ENCODE results near the gene TSC2.

The TSC2 gene

GRCh38 chr16:2088759-2089358, 41.1 kb downstream of the TSC2 start:
- no peak overlapping the region for H3K4me2 ChIP-seq (ENCODE audit: low read length)
- H2AFZ ChIP-seq (ENCODE audit: low read depth, low read length), result no peak overlapping the region
- H3K9ac ChIP-seq (ENCODE audit: low read length), result no peak overlapping the region
- no peaks in the 10 kb centered on the region for H3K27me3 ChIP-seq (ENCODE audit: low read depth, low read length)
- H3K4me3 ChIP-seq (ENCODE audit: low read length), result no peak overlapping the region
- no peaks in the 10 kb centered on the region for H4K20me1 ChIP-seq (ENCODE audit: insufficient read depth, low read length)
- H3K27ac ChIP-seq (ENCODE audit: low read length), result no peak overlapping the region
- peaks cover 4% of the 10 kb centered on the region for H3K36me3 ChIP-seq (replicated peaks; ENCODE audit: low read depth, low read length)
- no peaks in the 10 kb centered on the region for H3K4me1 ChIP-seq (ENCODE audit: low read length)
- TF ChIP-seq EZH2phosphoT487 (IDR thresholded peaks at IDR 0.05; ENCODE audit: low read depth), result no peak
- no peak for TF ChIP-seq CTCF (IDR thresholded peaks at IDR 0.05; ENCODE audit: low read depth, low read length)
- H3K9me3 ChIP-seq (ENCODE audit: insufficient read depth, low read length), result no peaks in the 10 kb centered on the region
- no peaks in the 10 kb centered on the region for H3K79me2 ChIP-seq (ENCODE audit: low read length)

- no peak for TF ChIP-seq CTCF (IDR thresholded peaks at IDR 0.05; ENCODE audit: low read depth, low read length)
- no peak overlapping the region for H3K27ac ChIP-seq (ENCODE audit: low read length)
- no peaks in the 10 kb centered on the region for H3K4me1 ChIP-seq (ENCODE audit: low read length)
- H3K9ac ChIP-seq (ENCODE audit: low read length), result no peak overlapping the region
- no peaks in the 10 kb centered on the region for H3K79me2 ChIP-seq (ENCODE audit: low read length)
- H2AFZ ChIP-seq (ENCODE audit: low read depth, low read length), result no peak overlapping the region
- H3K4me3 ChIP-seq (ENCODE audit: low read length), result no peak overlapping the region
- H3K27me3 ChIP-seq (ENCODE audit: low read depth, low read length), result no peaks in the 10 kb centered on the region
- H3K4me2 ChIP-seq (ENCODE audit: low read length), result no peak overlapping the region
- H4K20me1 ChIP-seq (ENCODE audit: insufficient read depth, low read length), result no peaks in the 10 kb centered on the region
- peaks cover 4% of the 10 kb centered on the region for H3K36me3 ChIP-seq (replicated peaks; ENCODE audit: low read depth, low read length)
- H3K9me3 ChIP-seq (ENCODE audit: insufficient read depth, low read length), result no peaks in the 10 kb centered on the region
These were observed 42.1 kb downstream of the TSC2 start for GRCh38 chr16:2089706-2090480.

- no peaks in the 10 kb centered on the region for H3K79me2 ChIP-seq (ENCODE audit: low read length)
- no peak overlapping the region for H3K4me3 ChIP-seq (ENCODE audit: low read length)
- no peaks in the 10 kb centered on the region for H3K27me3 ChIP-seq (ENCODE audit: low read depth, low read length)
- H3K9ac ChIP-seq (ENCODE audit: low read length), result no peak overlapping the region
- peaks cover 4% of the 10 kb centered on the region for H3K36me3 ChIP-seq (replicated peaks; ENCODE audit: low read depth, low read length)
- no peaks in the 10 kb centered on the region for H3K9me3 ChIP-seq (ENCODE audit: insufficient read depth, low read length)
- no peak overlapping the region for H3K27ac ChIP-seq (ENCODE audit: low read length)
- H3K4me1 ChIP-seq (ENCODE audit: low read length), result no peaks in the 10 kb centered on the region
- no peak overlapping the region for H3K4me2 ChIP-seq (ENCODE audit: low read length)
- TF ChIP-seq CTCF (IDR thresholded peaks at IDR 0.05; ENCODE audit: low read depth, low read length), result no peak
- no peak for TF ChIP-seq EZH2phosphoT487 (IDR thresholded peaks at IDR 0.05; ENCODE audit: low read depth)
- no peak overlapping the region for H2AFZ ChIP-seq (ENCODE audit: low read depth, low read length)
- no peaks in the 10 kb centered on the region for H4K20me1 ChIP-seq (ENCODE audit: insufficient read depth, low read length)
These were observed 42.6 kb downstream of the TSC2 start for GRCh38 chr16:2090481-2090776.

GRCh38 chr16:2090777-2091546, 43.2 kb downstream of the TSC2 start:
- Histone ChIP-seq H3K27ac (ENCODE audit: low read length) (no peak overlapping the region), H3K79me2 (ENCODE audit: low read length) (no peaks in the 10 kb centered on the region), H3K36me3 (replicated peaks; ENCODE audit: low read depth, low read length) (peaks cover 4% of the 10 kb centered on the region), H3K4me3 (ENCODE audit: low read length) (no peak overlapping the region), H3K4me2 (ENCODE audit: low read length) (no peak overlapping the region), H3K27me3 (ENCODE audit: low read depth, low read length) (no peaks in the 10 kb centered on the region), H3K9ac (ENCODE audit: low read length) (no peak overlapping the region), H3K4me1 (ENCODE audit: low read length) (no peaks in the 10 kb centered on the region), H4K20me1 (ENCODE audit: insufficient read depth, low read length) (no peaks in the 10 kb centered on the region), H3K9me3 (ENCODE audit: insufficient read depth, low read length) (no peaks in the 10 kb centered on the region), H2AFZ (ENCODE audit: low read depth, low read length) (no peak overlapping the region)
- TF ChIP-seq EZH2phosphoT487 (IDR thresholded peaks at IDR 0.05; ENCODE audit: low read depth) (no peak), CTCF (IDR thresholded peaks at IDR 0.05; ENCODE audit: low read depth, low read length) (no peak)

Data from OCI-LY3 (cell line).